ENCODE results near the gene ELOVL1. TPM values are rescaled to one million over a fixed set of nuclear protein-coding genes. Genes with fewer than 3 reads are reported as not detected.

ELOVL1 gene
- total RNA-seq, 2 donors from 2014 or later = 165 to 176 TPM

DNA sequence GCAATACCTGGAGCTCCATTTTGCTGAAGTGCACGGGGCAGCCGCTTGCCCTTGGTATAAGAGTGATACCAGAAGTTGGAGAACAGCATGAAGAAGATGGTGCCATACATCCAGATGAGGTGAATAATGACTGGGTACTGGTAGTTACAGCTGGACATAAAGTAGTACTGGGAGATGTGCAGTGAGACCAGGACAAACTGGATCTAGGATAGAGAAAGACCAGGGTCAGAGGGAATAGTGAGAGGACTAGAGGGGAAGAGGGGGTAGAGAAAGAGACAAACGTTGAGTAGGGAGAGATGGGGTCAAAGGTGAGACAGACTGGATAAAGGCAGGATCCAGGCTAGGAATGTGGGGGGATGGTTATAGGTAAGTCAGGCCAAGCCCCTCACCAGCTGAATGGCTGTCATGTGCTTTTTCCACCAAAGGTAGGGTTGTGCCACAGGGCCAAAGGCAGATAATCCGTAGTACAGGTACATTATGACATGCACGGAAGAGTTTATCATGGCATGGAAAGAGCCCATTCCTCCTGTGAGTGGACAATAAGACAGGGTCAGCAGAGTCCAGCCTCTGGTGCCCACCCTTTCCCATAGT is 3.8 kb downstream of the ELOVL1 start:
- H3K9ac ChIP-seq (ENCODE audit: low read depth in 2 of 2, low read length in 2 of 2) = no peak overlapping the region
- H3K27me3 ChIP-seq = no peaks in the 10 kb centered on the region
- no peak overlapping the region for H3K4me3 ChIP-seq
- no peak overlapping the region for H3K27ac ChIP-seq
- intact Hi-C loops (cut with DNase I) = no loop called here
- peaks cover 16% of the 10 kb centered on the region for H3K4me1 ChIP-seq
- TF ChIP-seq, protein P1, sequence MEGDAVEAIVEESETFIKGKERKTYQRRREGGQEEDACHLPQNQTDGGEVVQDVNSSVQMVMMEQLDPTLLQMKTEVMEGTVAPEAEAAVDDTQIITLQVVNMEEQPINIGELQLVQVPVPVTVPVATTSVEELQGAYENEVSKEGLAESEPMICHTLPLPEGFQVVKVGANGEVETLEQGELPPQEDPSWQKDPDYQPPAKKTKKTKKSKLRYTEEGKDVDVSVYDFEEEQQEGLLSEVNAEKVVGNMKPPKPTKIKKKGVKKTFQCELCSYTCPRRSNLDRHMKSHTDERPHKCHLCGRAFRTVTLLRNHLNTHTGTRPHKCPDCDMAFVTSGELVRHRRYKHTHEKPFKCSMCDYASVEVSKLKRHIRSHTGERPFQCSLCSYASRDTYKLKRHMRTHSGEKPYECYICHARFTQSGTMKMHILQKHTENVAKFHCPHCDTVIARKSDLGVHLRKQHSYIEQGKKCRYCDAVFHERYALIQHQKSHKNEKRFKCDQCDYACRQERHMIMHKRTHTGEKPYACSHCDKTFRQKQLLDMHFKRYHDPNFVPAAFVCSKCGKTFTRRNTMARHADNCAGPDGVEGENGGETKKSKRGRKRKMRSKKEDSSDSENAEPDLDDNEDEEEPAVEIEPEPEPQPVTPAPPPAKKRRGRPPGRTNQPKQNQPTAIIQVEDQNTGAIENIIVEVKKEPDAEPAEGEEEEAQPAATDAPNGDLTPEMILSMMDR (IDR thresholded peaks at IDR 0.05) = no peak
- DNase-seq = no peak
- peaks cover 25% of the 10 kb centered on the region for H3K36me3 ChIP-seq
- H3K9me3 ChIP-seq = no peaks in the 10 kb centered on the region

DNA sequence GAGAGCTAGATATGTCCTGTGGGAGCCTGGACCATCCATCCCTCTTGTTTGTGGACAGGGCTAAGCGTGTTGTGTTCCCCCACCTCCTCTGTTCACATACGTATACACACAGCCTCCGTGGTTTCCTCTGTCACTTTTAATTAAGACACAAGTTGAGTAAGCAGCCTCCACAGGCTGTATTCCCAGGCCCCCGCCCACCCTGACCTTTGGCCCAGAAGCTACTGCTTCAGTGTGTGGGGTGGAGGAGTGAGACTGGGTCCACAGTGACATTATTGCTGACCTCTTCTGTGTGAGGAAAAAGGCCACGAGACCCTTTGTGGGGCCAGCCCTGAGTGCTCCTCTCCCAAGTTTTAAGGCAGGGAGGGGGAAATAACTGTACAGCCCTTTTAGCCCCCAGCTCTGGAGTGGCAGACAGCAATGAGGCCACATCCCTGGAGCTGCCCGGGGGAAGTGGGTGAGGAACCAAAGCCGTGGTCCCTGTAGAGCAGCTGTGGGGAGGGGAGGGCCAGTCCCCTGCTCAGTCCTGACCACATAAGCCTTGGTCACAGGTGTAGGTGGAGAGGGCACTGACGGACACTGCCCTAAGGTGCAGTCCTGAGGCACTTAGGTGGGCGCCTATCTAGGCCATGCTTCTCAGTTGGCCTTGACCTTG is 4.4 kb downstream of the ELOVL1 start:
- no peaks in the 10 kb centered on the region for H3K9me3 ChIP-seq
- peaks cover 25% of the 10 kb centered on the region for H3K36me3 ChIP-seq
- no peak overlapping the region for H3K9ac ChIP-seq (ENCODE audit: low read depth in 2 of 2, low read length in 2 of 2)
- H3K27me3 ChIP-seq = no peaks in the 10 kb centered on the region
- no peak overlapping the region for H3K4me3 ChIP-seq
- TF ChIP-seq, protein P1 (IDR thresholded peaks at IDR 0.05) = no peak
- no peak overlapping the region for H3K27ac ChIP-seq
- H3K4me1 ChIP-seq = peaks cover 17% of the 10 kb centered on the region
- DNase-seq = peak; percentile 64
- intact Hi-C loops (cut with DNase I) = no loop called here

- Histone ChIP-seq H3K27me3 (no peaks in the 10 kb centered on the region), H3K9ac (ENCODE audit: low read depth in 2 of 2, low read length in 2 of 2) (peak overlapping the region in 1 of 2 donors; percentile 34), H3K4me1 (peaks cover 10% of the 10 kb centered on the region), H3K27ac (no peak overlapping the region), H3K9me3 (no peaks in the 10 kb centered on the region), H3K4me3 (no peak overlapping the region), H3K36me3 (peaks cover 25% of the 10 kb centered on the region)
- no peak for DNase-seq
- TF ChIP-seq, protein P1 (IDR thresholded peaks at IDR 0.05) = no peak
- intact Hi-C loops (cut with DNase I) = no loop called here
These were observed 7.2 kb downstream of the ELOVL1 start for GRCh38 chr1:43360616-43361015.

DNA sequence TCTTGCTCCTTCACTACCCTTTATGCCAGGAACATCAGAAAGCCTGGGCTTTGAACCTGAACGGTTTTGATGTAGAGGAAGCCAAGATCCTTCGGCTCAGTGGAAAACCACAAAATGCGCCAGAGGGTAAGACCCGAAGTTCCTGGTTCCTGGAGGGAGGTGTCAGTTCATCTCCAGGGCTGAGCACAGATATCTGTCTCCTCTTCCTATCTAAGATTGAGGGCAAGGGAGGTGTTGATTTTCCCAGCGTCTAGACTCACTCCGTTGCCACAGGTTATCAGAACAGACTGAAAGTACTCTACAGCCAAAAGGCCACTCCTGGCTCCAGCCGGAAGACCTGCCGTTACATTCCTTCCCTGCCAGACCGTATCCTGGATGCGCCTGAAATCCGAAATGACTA is 8.1 kb downstream of the ELOVL1 start:
- no peak overlapping the region for H3K27ac ChIP-seq

DNA sequence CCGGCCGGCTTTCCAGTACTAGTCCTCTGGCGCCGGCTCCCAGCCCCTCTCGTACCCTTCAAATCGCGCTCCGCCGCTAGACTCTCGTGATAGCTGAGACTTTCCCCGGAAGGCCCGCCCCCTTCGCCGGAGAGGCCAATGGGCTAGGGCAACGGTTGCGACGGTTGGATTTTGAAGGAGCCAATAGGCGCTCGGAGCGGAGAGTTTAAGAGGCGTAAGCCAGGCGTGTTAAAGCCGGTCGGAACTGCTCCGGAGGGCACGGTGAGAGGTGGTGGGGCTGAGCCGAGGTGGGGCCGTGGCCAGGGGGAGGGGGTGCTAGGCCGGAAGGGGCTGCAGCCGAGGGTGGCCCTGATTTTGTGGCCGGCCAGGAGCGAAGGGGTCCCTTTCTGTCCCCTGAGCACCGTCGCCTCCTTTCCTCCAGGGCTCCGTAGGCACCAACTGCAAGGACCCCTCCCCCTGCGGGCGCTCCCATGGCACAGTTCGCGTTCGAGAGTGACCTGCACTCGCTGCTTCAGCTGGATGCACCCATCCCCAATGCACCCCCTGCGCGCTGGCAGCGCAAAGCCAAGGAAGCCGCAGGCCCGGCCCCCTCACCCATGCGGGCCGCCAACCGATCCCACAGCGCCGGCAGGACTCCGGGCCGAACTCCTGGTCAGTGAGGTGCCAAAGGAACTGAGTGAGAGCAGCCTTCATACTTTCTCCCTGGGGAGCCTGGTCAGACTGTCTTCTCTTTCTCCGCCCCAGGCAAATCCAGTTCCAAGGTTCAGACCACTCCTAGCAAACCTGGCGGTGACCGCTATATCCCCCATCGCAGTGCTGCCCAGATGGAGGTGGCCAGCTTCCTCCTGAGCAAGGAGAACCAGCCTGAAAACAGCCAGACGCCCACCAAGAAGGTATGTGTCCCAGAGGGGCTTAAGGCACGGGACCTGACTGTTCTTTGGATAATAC is 8.8 kb downstream of the ELOVL1 start, which contains the start of gene CDC20:
Gene CDC20, plus strand, starts transcription at position 236 of the 948 bp plus-strand sequence. Its CDS starts 235 bp downstream, at position 471.
- intact Hi-C loops (cut with DNase I) = no loop called here
- peaks cover 5% of the 10 kb centered on the region for H3K4me1 ChIP-seq
- peak; percentile 100 for DNase-seq

More for the DNA sequence above, 8.1 kb downstream of the ELOVL1 start:
- no peak for DNase-seq
- H3K4me1 ChIP-seq = peaks cover 5% of the 10 kb centered on the region
- no peaks in the 10 kb centered on the region for H3K9me3 ChIP-seq
- H3K4me3 ChIP-seq = peak overlapping the region; percentile 65
- H3K9ac ChIP-seq (ENCODE audit: low read depth in 2 of 2, low read length in 2 of 2) = peak overlapping the region; percentile 8 to 46
- no peaks in the 10 kb centered on the region for H3K27me3 ChIP-seq
- TF ChIP-seq, protein P1 (IDR thresholded peaks at IDR 0.05) = no peak
- intact Hi-C loops (cut with DNase I) = no loop called here
- peaks cover 20% of the 10 kb centered on the region for H3K36me3 ChIP-seq

More for the DNA sequence above, 8.8 kb downstream of the ELOVL1 start, which contains the start of gene CDC20:
- TF ChIP-seq, protein P1 (IDR thresholded peaks at IDR 0.05) = no peak
- Histone ChIP-seq H3K4me3 (peak within 1 kb of the TSS; percentile 65), H3K9me3 (no peaks in the 10 kb centered on the region), H3K36me3 (peaks cover 15% of the 10 kb centered on the region), H3K27me3 (no peaks in the 10 kb centered on the region), H3K9ac (ENCODE audit: low read depth in 2 of 2, low read length in 2 of 2) (peak within 1 kb of the TSS; percentile 87 to 97), H3K27ac (peak within 1 kb of the TSS; percentile 98)
